Measurements from ENCODE around the gene OR52E5.
A peak's percentile ranks its signal among the peaks of the same experiment; 100 is the strongest.

The OR52E5 gene

GRCh38 chr11:5922749-5923426 is 29.9 kb downstream of the OR52E5 start:
- WGBS (ENCODE audit: insufficient coverage): 92% methylated on average over 2 of the region's 2 CpGs
- POLR2A ChIA-PET: no interaction called here
- peak in 2 of 3 donors; percentile 5 to 11 for DNase-seq
- CTCF ChIA-PET: no interaction called here
- Histone ChIP-seq H3K27me3 (replicated peaks in 2 of 5; ENCODE audit: control insufficient read depth in 4 of 5, insufficient read depth in 5 of 5, low read length in 4 of 5) (no peaks in the 10 kb centered on the region), H3K27ac (ENCODE audit: insufficient read depth in 1 of 2, low read depth in 1 of 2, low read length in 2 of 2, poor library complexity in 1 of 2, severe bottlenecking in 2 of 2) (no peak overlapping the region), H3K4me1 (ENCODE audit: control extremely low read depth in 1 of 4, control insufficient read depth in 4 of 4, insufficient read depth in 4 of 4, low read length in 3 of 4) (no peaks in the 10 kb centered on the region), H3K9me3 (ENCODE audit: control extremely low read depth in 1 of 5, control insufficient read depth in 4 of 5, insufficient read depth in 2 of 5, low read depth in 1 of 5, low read length in 4 of 5) (peaks cover 0 to 5% (median 1%) of the 10 kb centered on the region in 5 experiments), H3K36me3 (ENCODE audit: control insufficient read depth in 4 of 4, insufficient read depth in 4 of 4, low read length in 3 of 4) (no peaks in the 10 kb centered on the region), H3K4me3 (ENCODE audit: control insufficient read depth in 1 of 7, extremely low read depth in 1 of 7, insufficient read depth in 4 of 7, low read depth in 2 of 7, low read length in 6 of 7) (no peak overlapping the region)

GRCh38 chr11:5923427-5923776 is 30.4 kb downstream of the OR52E5 start:
- Histone ChIP-seq H3K9me3 (ENCODE audit: control extremely low read depth in 1 of 5, control insufficient read depth in 4 of 5, insufficient read depth in 2 of 5, low read depth in 1 of 5, low read length in 4 of 5) (peaks cover 0 to 5% (median 1%) of the 10 kb centered on the region in 5 experiments), H3K27ac (ENCODE audit: insufficient read depth in 1 of 2, low read depth in 1 of 2, low read length in 2 of 2, poor library complexity in 1 of 2, severe bottlenecking in 2 of 2) (no peak overlapping the region), H3K36me3 (ENCODE audit: control insufficient read depth in 4 of 4, insufficient read depth in 4 of 4, low read length in 3 of 4) (no peaks in the 10 kb centered on the region), H3K4me1 (ENCODE audit: control extremely low read depth in 1 of 4, control insufficient read depth in 4 of 4, insufficient read depth in 4 of 4, low read length in 3 of 4) (no peaks in the 10 kb centered on the region), H3K27me3 (replicated peaks in 2 of 5; ENCODE audit: control insufficient read depth in 4 of 5, insufficient read depth in 5 of 5, low read length in 4 of 5) (no peaks in the 10 kb centered on the region), H3K4me3 (ENCODE audit: control insufficient read depth in 1 of 7, extremely low read depth in 1 of 7, insufficient read depth in 4 of 7, low read depth in 2 of 7, low read length in 6 of 7) (no peak overlapping the region)
- DNase-seq: no peak
- POLR2A ChIA-PET: no interaction called here
- CTCF ChIA-PET: no interaction called here

- Histone ChIP-seq H3K9me3 (ENCODE audit: control extremely low read depth in 1 of 5, control insufficient read depth in 4 of 5, insufficient read depth in 2 of 5, low read depth in 1 of 5, low read length in 4 of 5) (peaks cover 0 to 5% (median 1%) of the 10 kb centered on the region in 5 experiments), H3K27me3 (replicated peaks in 2 of 5; ENCODE audit: control insufficient read depth in 4 of 5, insufficient read depth in 5 of 5, low read length in 4 of 5) (no peaks in the 10 kb centered on the region), H3K4me1 (ENCODE audit: control extremely low read depth in 1 of 4, control insufficient read depth in 4 of 4, insufficient read depth in 4 of 4, low read length in 3 of 4) (no peaks in the 10 kb centered on the region), H3K4me3 (ENCODE audit: control insufficient read depth in 1 of 7, extremely low read depth in 1 of 7, insufficient read depth in 4 of 7, low read depth in 2 of 7, low read length in 6 of 7) (no peak overlapping the region), H3K36me3 (ENCODE audit: control insufficient read depth in 4 of 4, insufficient read depth in 4 of 4, low read length in 3 of 4) (no peaks in the 10 kb centered on the region), H3K27ac (ENCODE audit: insufficient read depth in 1 of 2, low read depth in 1 of 2, low read length in 2 of 2, poor library complexity in 1 of 2, severe bottlenecking in 2 of 2) (no peak overlapping the region)
- no peak for DNase-seq
- CTCF ChIA-PET: no interaction called here
- POLR2A ChIA-PET: no interaction called here
Measured at GRCh38 chr11:5923794-5924193, 30.8 kb downstream of the OR52E5 start.

- no peak for DNase-seq
- no peaks in the 10 kb centered on the region for H3K27me3 ChIP-seq (replicated peaks in 2 of 5; ENCODE audit: control insufficient read depth in 4 of 5, insufficient read depth in 5 of 5, low read length in 4 of 5)
- CTCF ChIA-PET: no interaction called here
- H3K36me3 ChIP-seq (ENCODE audit: control insufficient read depth in 4 of 4, insufficient read depth in 4 of 4, low read length in 3 of 4): no peaks in the 10 kb centered on the region
- H3K4me1 ChIP-seq (ENCODE audit: control extremely low read depth in 1 of 4, control insufficient read depth in 4 of 4, insufficient read depth in 4 of 4, low read length in 3 of 4): no peaks in the 10 kb centered on the region
- peaks cover 0 to 12% (median 0%) of the 10 kb centered on the region in 5 experiments for H3K9me3 ChIP-seq (ENCODE audit: control extremely low read depth in 1 of 5, control insufficient read depth in 4 of 5, insufficient read depth in 2 of 5, low read depth in 1 of 5, low read length in 4 of 5)
- 97% methylated on average over 17 of the region's 17 CpGs for WGBS (ENCODE audit: insufficient coverage)
- POLR2A ChIA-PET: no interaction called here
- no peak overlapping the region for H3K27ac ChIP-seq (ENCODE audit: insufficient read depth in 1 of 2, low read depth in 1 of 2, low read length in 2 of 2, poor library complexity in 1 of 2, severe bottlenecking in 2 of 2)
- no peak overlapping the region for H3K4me3 ChIP-seq (ENCODE audit: control insufficient read depth in 1 of 7, extremely low read depth in 1 of 7, insufficient read depth in 4 of 7, low read depth in 2 of 7, low read length in 6 of 7)
Measured at GRCh38 chr11:5928271-5928670, 35.3 kb downstream of the OR52E5 start.

- CTCF ChIA-PET: no interaction called here
- H3K27me3 ChIP-seq (replicated peaks in 2 of 5; ENCODE audit: control insufficient read depth in 4 of 5, insufficient read depth in 5 of 5, low read length in 4 of 5): no peaks in the 10 kb centered on the region
Measured at GRCh38 chr11:5928811-5929210, 35.8 kb downstream of the OR52E5 start.

GRCh38 chr11:5929571-5930368 is 36.8 kb downstream of the OR52E5 start:
- WGBS (ENCODE audit: insufficient coverage): 90% methylated on average over 29 of the region's 31 CpGs
- Histone ChIP-seq H3K27ac (ENCODE audit: insufficient read depth in 1 of 2, low read depth in 1 of 2, low read length in 2 of 2, poor library complexity in 1 of 2, severe bottlenecking in 2 of 2) (no peak overlapping the region), H3K27me3 (replicated peaks in 2 of 5; ENCODE audit: control insufficient read depth in 4 of 5, insufficient read depth in 5 of 5, low read length in 4 of 5) (no peaks in the 10 kb centered on the region), H3K4me3 (ENCODE audit: control insufficient read depth in 1 of 7, extremely low read depth in 1 of 7, insufficient read depth in 4 of 7, low read depth in 2 of 7, low read length in 6 of 7) (no peak overlapping the region), H3K36me3 (ENCODE audit: control insufficient read depth in 4 of 4, insufficient read depth in 4 of 4, low read length in 3 of 4) (no peaks in the 10 kb centered on the region), H3K4me1 (ENCODE audit: control extremely low read depth in 1 of 4, control insufficient read depth in 4 of 4, insufficient read depth in 4 of 4, low read length in 3 of 4) (no peaks in the 10 kb centered on the region), H3K9me3 (ENCODE audit: control extremely low read depth in 1 of 5, control insufficient read depth in 4 of 5, insufficient read depth in 2 of 5, low read depth in 1 of 5, low read length in 4 of 5) (peaks cover 0 to 7% (median 0%) of the 10 kb centered on the region in 5 experiments)
- ChIA-PET POLR2A (no interaction called here), CTCF (no interaction called here)
- DNase-seq: no peak

More at GRCh38 chr11:5928811-5929210, 35.8 kb downstream of the OR52E5 start:
- H3K27ac ChIP-seq (ENCODE audit: insufficient read depth in 1 of 2, low read depth in 1 of 2, low read length in 2 of 2, poor library complexity in 1 of 2, severe bottlenecking in 2 of 2): no peak overlapping the region
- no peaks in the 10 kb centered on the region for H3K4me1 ChIP-seq (ENCODE audit: control extremely low read depth in 1 of 4, control insufficient read depth in 4 of 4, insufficient read depth in 4 of 4, low read length in 3 of 4)
- H3K4me3 ChIP-seq (ENCODE audit: control insufficient read depth in 1 of 7, extremely low read depth in 1 of 7, insufficient read depth in 4 of 7, low read depth in 2 of 7, low read length in 6 of 7): no peak overlapping the region
- WGBS (ENCODE audit: insufficient coverage): 96% methylated on average over 14 of the region's 15 CpGs
- POLR2A ChIA-PET: no interaction called here
- peaks cover 0 to 10% (median 0%) of the 10 kb centered on the region in 5 experiments for H3K9me3 ChIP-seq (ENCODE audit: control extremely low read depth in 1 of 5, control insufficient read depth in 4 of 5, insufficient read depth in 2 of 5, low read depth in 1 of 5, low read length in 4 of 5)
- no peak for DNase-seq
- H3K36me3 ChIP-seq (ENCODE audit: control insufficient read depth in 4 of 4, insufficient read depth in 4 of 4, low read length in 3 of 4): no peaks in the 10 kb centered on the region

- Histone ChIP-seq H3K4me3 (ENCODE audit: control insufficient read depth in 1 of 7, extremely low read depth in 1 of 7, insufficient read depth in 4 of 7, low read depth in 2 of 7, low read length in 6 of 7) (no peak overlapping the region), H3K4me1 (ENCODE audit: control extremely low read depth in 1 of 4, control insufficient read depth in 4 of 4, insufficient read depth in 4 of 4, low read length in 3 of 4) (no peaks in the 10 kb centered on the region), H3K27me3 (replicated peaks in 2 of 5; ENCODE audit: control insufficient read depth in 4 of 5, insufficient read depth in 5 of 5, low read length in 4 of 5) (no peaks in the 10 kb centered on the region), H3K27ac (ENCODE audit: insufficient read depth in 1 of 2, low read depth in 1 of 2, low read length in 2 of 2, poor library complexity in 1 of 2, severe bottlenecking in 2 of 2) (no peak overlapping the region), H3K9me3 (ENCODE audit: control extremely low read depth in 1 of 5, control insufficient read depth in 4 of 5, insufficient read depth in 2 of 5, low read depth in 1 of 5, low read length in 4 of 5) (peaks cover 0 to 7% (median 0%) of the 10 kb centered on the region in 5 experiments), H3K36me3 (ENCODE audit: control insufficient read depth in 4 of 4, insufficient read depth in 4 of 4, low read length in 3 of 4) (no peaks in the 10 kb centered on the region)
- no peak for DNase-seq
- POLR2A ChIA-PET: no interaction called here
- CTCF ChIA-PET: no interaction called here
- 90% methylated on average over 19 of the region's 19 CpGs for WGBS (ENCODE audit: insufficient coverage)
Measured at GRCh38 chr11:5930614-5931013, 37.6 kb downstream of the OR52E5 start.
